HepG2 (cell line): ENCODE data around the gene PTCD3. TPM values are rescaled to one million over a fixed set of nuclear protein-coding genes. Genes with fewer than 3 reads are reported as not detected.
A peak's percentile ranks its signal among the peaks of the same experiment; 100 is the strongest.

Source experiments
- AFF4 ChIP-seq: sonication (generic); formaldehyde crosslinking; IDR thresholded peaks from 2 replicates; pipeline ENCODE4 v1.4.0; 2020; ENCODE audit warnings: missing genetic modification reagents
- DDIT3 ChIP-seq: sonication (generic); formaldehyde crosslinking; IDR thresholded peaks from 2 replicates; pipeline ENCODE4 v1.4.0; 2020; ENCODE audit warnings: mild to moderate bottlenecking, missing genetic modification reagents
- NFE2L1 ChIP-seq: sonication (generic); formaldehyde crosslinking; IDR thresholded peaks from 2 replicates; pipeline ENCODE4 v1.4.0; 2020; ENCODE audit warnings: missing genetic modification reagents, mild to moderate bottlenecking, borderline replicate concordance
- NFYB ChIP-seq: sonication (generic); formaldehyde crosslinking; IDR thresholded peaks from 2 replicates; pipeline ENCODE4 v1.4.0; 2020; ENCODE audit warnings: missing genetic modification reagents
- RERE ChIP-seq: IDR thresholded peaks from 2 replicates; pipeline ENCODE4 v1.6.1; 2016; ENCODE audit warnings: low read depth, missing genetic modification reagents, missing compliant biosample characterization
- SRF ChIP-seq: IDR thresholded peaks from 2 replicates; pipeline ENCODE4 v1.6.1; 2011; ENCODE audit warnings: mild to moderate bottlenecking, low read depth, low read length, moderate library complexity
- ZBTB8A ChIP-seq: sonication (generic); formaldehyde crosslinking; IDR thresholded peaks from 2 replicates; pipeline ENCODE4 v1.4.0; 2020; ENCODE audit warnings: mild to moderate bottlenecking, low read depth, missing genetic modification reagents, borderline replicate concordance
- ZNF3 ChIP-seq: IDR thresholded peaks from 2 replicates; pipeline ENCODE4 v1.7.0; 2017; ENCODE audit warnings: inconsistent platforms
- polyA plus RNA-seq, 8 experiments: library from polyadenylated mRNA; depleted of rRNA in 3 of 8; stranded (reverse) in 7 of 8; unstranded in 1 of 8; fragments of >200 nt; fragmentation: Illumina TruSeq in 4 of 8; extraction: Trizol in 4 of 8; gene quantifications; 2 replicates each; pipeline versions ENCODE4 v1.2.1 to v1.2.3, GENCODE V29; 2011 to 2016; ENCODE audit warnings: low read depth in 4 of 8, missing spikeins in 1 of 8, mixed read lengths in 1 of 8; ENCODE audit not compliant: insufficient read depth in 1 of 8
- total RNA-seq, 5 experiments: library from RNA; depleted of rRNA; stranded (reverse); fragments of >200 nt; fragmentation: Illumina TruSeq; extraction: Trizol; gene quantifications; 2 replicates each; pipeline ENCODE4 v1.2.3, GENCODE V29; 2016; ENCODE audit warnings: low read depth in 1 of 5
- TF ChIP-seq, protein P1 (sequence below), 2 experiments: sonication (generic) in 1 of 2; formaldehyde crosslinking in 1 of 2; IDR thresholded peaks; 2 replicates each; pipeline versions ENCODE4 v1.5.1 to v1.6.1; 2011 to 2020; ENCODE audit warnings: borderline replicate concordance in 1 of 2, low read depth in 1 of 2, low read length in 1 of 2, mild to moderate bottlenecking in 1 of 2, missing genetic modification reagents in 1 of 2, moderate library complexity in 1 of 2
- TF ChIP-seq, protein P2 (sequence below): sonication (generic); formaldehyde crosslinking; IDR thresholded peaks from 2 replicates; pipeline ENCODE4 v1.8.1; 2023; ENCODE audit warnings: mild to moderate bottlenecking, missing genetic modification reagents
- TF ChIP-seq, protein P3 (sequence below): sonication (generic); IDR thresholded peaks from 2 replicates; pipeline ENCODE4 v1.6.1; 2016; ENCODE audit warnings: low read depth, borderline replicate concordance

PTCD3 gene
- total and polyA plus RNA-seq, 2 of the 13 experiments (the other 11 are each of a cell fraction or from before 2014, with no cell fraction given), result 124 to 309 TPM

DNA sequence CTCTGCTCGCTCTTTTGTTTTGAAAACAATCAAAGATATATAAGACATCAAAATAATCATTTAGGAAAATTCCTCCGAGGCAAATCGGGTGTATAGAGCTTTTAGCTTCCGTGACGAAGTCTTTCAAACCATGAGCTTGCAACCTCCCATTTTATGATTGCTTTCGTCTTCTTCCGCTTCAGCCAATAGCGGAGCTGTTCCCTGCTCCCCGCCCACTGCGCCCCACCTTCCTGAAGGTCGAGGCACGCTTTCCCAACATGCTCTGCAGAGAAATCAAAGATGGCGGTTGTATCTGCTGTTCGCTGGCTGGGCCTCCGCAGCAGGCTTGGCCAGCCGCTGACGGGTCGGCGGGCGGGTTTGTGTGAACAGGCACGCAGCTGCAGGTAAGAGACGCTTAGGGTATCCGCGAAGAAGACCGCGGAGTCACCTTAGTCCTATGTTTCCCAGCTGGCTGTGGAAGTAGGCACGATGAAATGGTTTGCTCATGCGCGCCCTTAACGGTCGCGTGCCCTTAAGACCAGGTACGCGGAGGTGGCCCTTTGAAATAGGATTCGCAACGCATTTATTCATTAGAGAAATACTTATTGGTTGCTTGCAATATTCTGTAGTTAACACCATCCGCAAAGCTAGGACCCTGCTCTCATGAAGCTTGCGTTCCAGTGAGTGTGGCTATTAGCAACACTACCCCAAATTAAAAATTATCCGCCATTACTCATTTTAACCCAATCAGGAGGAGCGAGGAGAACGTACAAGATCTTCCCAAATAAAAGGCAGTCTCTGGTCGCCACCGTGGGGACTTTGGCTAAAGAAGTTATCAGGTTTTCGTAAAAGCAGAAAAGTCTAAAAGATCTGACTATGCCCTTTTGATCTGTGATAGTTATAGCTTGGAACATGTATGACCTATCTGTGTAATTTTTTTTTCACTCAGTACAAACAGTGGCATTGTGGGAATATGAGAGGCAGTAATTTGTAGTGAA, at the start of gene PTCD3 (continued):
- TF ChIP-seq DDIT3 (CRISPR knock-in tag) (no peak), RERE (no peak), ZNF3 (CRISPR knock-in tag) (no peak), ZBTB8A (peak; percentile 54; the same call in 1 of the 2 replicates), AFF4 (CRISPR knock-in tag) (peak; percentile 40; the same call in 1 of the 2 replicates), SRF (0 out of 2 replicates have a peak, but pooled peaks have one; percentile 22), NFYB (CRISPR knock-in tag) (peak; percentile 87), NFE2L1 (CRISPR knock-in tag) (no peak)
- TF ChIP-seq, protein P1, sequence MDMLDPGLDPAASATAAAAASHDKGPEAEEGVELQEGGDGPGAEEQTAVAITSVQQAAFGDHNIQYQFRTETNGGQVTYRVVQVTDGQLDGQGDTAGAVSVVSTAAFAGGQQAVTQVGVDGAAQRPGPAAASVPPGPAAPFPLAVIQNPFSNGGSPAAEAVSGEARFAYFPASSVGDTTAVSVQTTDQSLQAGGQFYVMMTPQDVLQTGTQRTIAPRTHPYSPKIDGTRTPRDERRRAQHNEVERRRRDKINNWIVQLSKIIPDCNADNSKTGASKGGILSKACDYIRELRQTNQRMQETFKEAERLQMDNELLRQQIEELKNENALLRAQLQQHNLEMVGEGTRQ (IDR thresholded peaks at IDR 0.05; ENCODE audit: low read depth, low read length), result no peak
- TF ChIP-seq, protein P1 (CRISPR knock-in tag; IDR thresholded peaks at IDR 0.05; ENCODE audit: borderline replicate concordance), result no peak
- TF ChIP-seq, protein P2, sequence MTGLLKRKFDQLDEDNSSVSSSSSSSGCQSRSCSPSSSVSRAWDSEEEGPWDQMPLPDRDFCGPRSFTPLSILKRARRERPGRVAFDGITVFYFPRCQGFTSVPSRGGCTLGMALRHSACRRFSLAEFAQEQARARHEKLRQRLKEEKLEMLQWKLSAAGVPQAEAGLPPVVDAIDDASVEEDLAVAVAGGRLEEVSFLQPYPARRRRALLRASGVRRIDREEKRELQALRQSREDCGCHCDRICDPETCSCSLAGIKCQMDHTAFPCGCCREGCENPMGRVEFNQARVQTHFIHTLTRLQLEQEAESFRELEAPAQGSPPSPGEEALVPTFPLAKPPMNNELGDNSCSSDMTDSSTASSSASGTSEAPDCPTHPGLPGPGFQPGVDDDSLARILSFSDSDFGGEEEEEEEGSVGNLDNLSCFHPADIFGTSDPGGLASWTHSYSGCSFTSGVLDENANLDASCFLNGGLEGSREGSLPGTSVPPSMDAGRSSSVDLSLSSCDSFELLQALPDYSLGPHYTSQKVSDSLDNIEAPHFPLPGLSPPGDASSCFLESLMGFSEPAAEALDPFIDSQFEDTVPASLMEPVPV, result peak; percentile 94
- TF ChIP-seq, protein P3, sequence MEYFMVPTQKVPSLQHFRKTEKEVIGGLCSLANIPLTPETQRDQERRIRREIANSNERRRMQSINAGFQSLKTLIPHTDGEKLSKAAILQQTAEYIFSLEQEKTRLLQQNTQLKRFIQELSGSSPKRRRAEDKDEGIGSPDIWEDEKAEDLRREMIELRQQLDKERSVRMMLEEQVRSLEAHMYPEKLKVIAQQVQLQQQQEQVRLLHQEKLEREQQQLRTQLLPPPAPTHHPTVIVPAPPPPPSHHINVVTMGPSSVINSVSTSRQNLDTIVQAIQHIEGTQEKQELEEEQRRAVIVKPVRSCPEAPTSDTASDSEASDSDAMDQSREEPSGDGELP, result peak; percentile 57; the same call in 1 of the 2 replicates
